22Rv1 (cell line): ENCODE data around the gene TNS1.

Experiments
- CTCF ChIP-seq: fragments of 450-650 bp; IDR thresholded peaks from 2 replicates; pipeline ENCODE4 v1.5.1; 2017; ENCODE audit warnings: mild to moderate bottlenecking
- ZFX ChIP-seq: fragments of 450-650 bp; IDR thresholded peaks from 2 replicates; pipeline ENCODE4 v1.6.1; 2017; ENCODE audit warnings: antibody characterized with exemption, borderline replicate concordance

- TF ChIP-seq CTCF (no peak), ZFX (no peak)
These were observed 141.4 kb downstream of the TNS1 start for GRCh38 chr2:217861334-217861877.
